Panc1 (cell line): ENCODE measurements around the gene HES7.

Source experiments
- TCF7L2 ChIP-seq: IDR thresholded peaks from 2 replicates; pipeline ENCODE4 v1.6.1; 2011; ENCODE audit warnings: mild to moderate bottlenecking, low read depth, low read length, inconsistent platforms
- TF ChIP-seq, protein P1 (sequence below): fragments of 450-650 bp; IDR thresholded peaks from 2 replicates; pipeline ENCODE4 v1.5.1; 2017; ENCODE audit warnings: mild to moderate bottlenecking

GRCh38 chr17:8143581-8144400 lies 19.9 kb upstream of the HES7 start:
- TF ChIP-seq TCF7L2: no peak
- TF ChIP-seq, protein P1, sequence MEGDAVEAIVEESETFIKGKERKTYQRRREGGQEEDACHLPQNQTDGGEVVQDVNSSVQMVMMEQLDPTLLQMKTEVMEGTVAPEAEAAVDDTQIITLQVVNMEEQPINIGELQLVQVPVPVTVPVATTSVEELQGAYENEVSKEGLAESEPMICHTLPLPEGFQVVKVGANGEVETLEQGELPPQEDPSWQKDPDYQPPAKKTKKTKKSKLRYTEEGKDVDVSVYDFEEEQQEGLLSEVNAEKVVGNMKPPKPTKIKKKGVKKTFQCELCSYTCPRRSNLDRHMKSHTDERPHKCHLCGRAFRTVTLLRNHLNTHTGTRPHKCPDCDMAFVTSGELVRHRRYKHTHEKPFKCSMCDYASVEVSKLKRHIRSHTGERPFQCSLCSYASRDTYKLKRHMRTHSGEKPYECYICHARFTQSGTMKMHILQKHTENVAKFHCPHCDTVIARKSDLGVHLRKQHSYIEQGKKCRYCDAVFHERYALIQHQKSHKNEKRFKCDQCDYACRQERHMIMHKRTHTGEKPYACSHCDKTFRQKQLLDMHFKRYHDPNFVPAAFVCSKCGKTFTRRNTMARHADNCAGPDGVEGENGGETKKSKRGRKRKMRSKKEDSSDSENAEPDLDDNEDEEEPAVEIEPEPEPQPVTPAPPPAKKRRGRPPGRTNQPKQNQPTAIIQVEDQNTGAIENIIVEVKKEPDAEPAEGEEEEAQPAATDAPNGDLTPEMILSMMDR: no peak
